K562 (cell line): ENCODE measurements around the gene EEFSEC. TPM values are rescaled to one million over a fixed set of nuclear protein-coding genes. Genes with fewer than 3 reads are reported as not detected.

Experiments
- CBFB ChIP-seq: sonication (generic); formaldehyde crosslinking; IDR thresholded peaks from 2 replicates; pipeline ENCODE4 v1.4.0; 2020; ENCODE audit warnings: mild to moderate bottlenecking, missing genetic modification reagents
- CHAMP1 ChIP-seq: fragments of 450-650 bp; IDR thresholded peaks from 2 replicates; pipeline ENCODE4 v1.6.1; 2016; ENCODE audit warnings: mild to moderate bottlenecking
- E2F1 ChIP-seq: sonication (generic); formaldehyde crosslinking; IDR thresholded peaks from 2 replicates; pipeline ENCODE4 v1.8.1; 2023; ENCODE audit warnings: mild to moderate bottlenecking, missing genetic modification reagents, moderate library complexity
- ELK1 ChIP-seq: sonication (generic); formaldehyde crosslinking; IDR thresholded peaks from 2 replicates; pipeline ENCODE4 v1.8.1; 2022; ENCODE audit warnings: missing genetic modification reagents
- ERF ChIP-seq: fragments of 450-650 bp; formaldehyde crosslinking; IDR thresholded peaks from 2 replicates; pipeline ENCODE4 v1.4.0; 2020; ENCODE audit warnings: mild to moderate bottlenecking, mixed read lengths
- ETS2 ChIP-seq: IDR thresholded peaks from 2 replicates; pipeline ENCODE4 v1.6.1; 2016; ENCODE audit warnings: borderline replicate concordance, missing genetic modification characterization, mild to moderate bottlenecking, moderate library complexity, missing compliant biosample characterization; ENCODE audit not compliant: poor library complexity, severe bottlenecking
- HDAC8 ChIP-seq: fragments of 450-650 bp; IDR thresholded peaks from 2 replicates; pipeline ENCODE4 v1.6.1; 2016; ENCODE audit warnings: mild to moderate bottlenecking, missing genetic modification characterization, moderate library complexity, missing compliant biosample characterization
- HNRNPUL1 ChIP-seq: fragments of 200-400 bp; formaldehyde crosslinking; IDR thresholded peaks from 2 replicates; pipeline ENCODE4 v1.6.1; 2017; ENCODE audit warnings: low read length
- KAT7 ChIP-seq: sonication (generic); formaldehyde crosslinking; IDR thresholded peaks from 2 replicates; pipeline ENCODE4 v1.8.0; 2022; ENCODE audit warnings: missing genetic modification reagents, mild to moderate bottlenecking, borderline replicate concordance
- MBD1 ChIP-seq: fragments of 250-450 bp; sonication (Bioruptor Pico); IDR thresholded peaks from 2 replicates; pipeline ENCODE4 v1.8.0; 2022; ENCODE audit warnings: inconsistent platforms
- NFRKB ChIP-seq: fragments of 450-650 bp; IDR thresholded peaks from 2 replicates; pipeline ENCODE4 v1.6.1; 2016; ENCODE audit warnings: low read depth
- POU5F1 ChIP-seq: fragments of 150-350 bp; IDR thresholded peaks from 2 replicates; pipeline ENCODE4 v1.6.1; 2014; ENCODE audit warnings: borderline replicate concordance, low read length, low read depth, mild to moderate bottlenecking; ENCODE audit not compliant: partially characterized antibody
- RBFOX2 ChIP-seq: fragments of 200-400 bp; formaldehyde crosslinking; IDR thresholded peaks from 2 replicates; pipeline ENCODE4 v1.6.1; 2017; ENCODE audit warnings: low read depth, mild to moderate bottlenecking, low read length, moderate library complexity
- RBM39 ChIP-seq: fragments of 200-400 bp; formaldehyde crosslinking; optimal IDR thresholded peaks from 2 replicates; pipeline ENCODE3; 2018; ENCODE audit warnings: low read depth, low read length
- USF2 ChIP-seq: sonication (generic); formaldehyde crosslinking; IDR thresholded peaks from 2 replicates; pipeline ENCODE4 v1.5.0; 2020; ENCODE audit warnings: missing genetic modification reagents
- ZBTB5 ChIP-seq: fragments of 450-650 bp; IDR thresholded peaks from 2 replicates; pipeline ENCODE4 v1.6.1; 2017; ENCODE audit warnings: antibody characterized with exemption
- ZNF75A ChIP-seq: fragments of 450-650 bp; formaldehyde crosslinking; IDR thresholded peaks from 2 replicates; pipeline ENCODE4 v1.4.0; 2020; ENCODE audit warnings: mild to moderate bottlenecking
- polyA plus RNA-seq, 8 experiments: library from polyadenylated mRNA; depleted of rRNA in 4 of 8; stranded (reverse) in 5 of 8; unstranded in 3 of 8; fragments of >200 nt; fragmentation: Nextera tagmentation in 2 of 8; fragmentation: Illumina TruSeq in 1 of 8; extraction: Ambion mirVana in 2 of 8; extraction: Trizol in 1 of 8; gene quantifications; 2 replicates each; pipeline versions ENCODE4 v1.2.1 to v1.2.3, GENCODE V29; 2011 to 2014; ENCODE audit warnings: inconsistent platforms in 1 of 8, missing spikeins in 1 of 8
- total RNA-seq, 7 experiments: library from RNA; depleted of rRNA in 6 of 7; stranded (reverse); fragments of >200 nt in 6 of 7; fragmentation: Illumina TruSeq in 2 of 7; extraction: Trizol in 2 of 7; gene quantifications; 2 replicates each; pipeline versions ENCODE4 v1.2.1 to v1.2.3, GENCODE V29; 2011 to 2021; ENCODE audit warnings: low replicate concordance in 1 of 7

The EEFSEC gene
- total and polyA plus RNA-seq, 9 of the 15 experiments (the other 6 are each of a cell fraction or from before 2014, with no cell fraction given) = 0.35 to 11.8 (median 7.7) TPM

- TF ChIP-seq ETS2 (no peak), POU5F1 (no peak), ELK1 (no peak), HNRNPUL1 (no peak), CBFB (CRISPR knock-in tag) (no peak), RBM39 (no peak), MBD1 (no peak), NFRKB (peak; percentile 60; the same call in 1 of the 2 replicates), ERF (peak; percentile 68; the same call in 1 of the 2 replicates), CHAMP1 (no peak), KAT7 (CRISPR knock-in tag) (0 out of 2 replicates have a peak, but pooled peaks have one; percentile 7), ZNF75A (no peak), RBFOX2 (peak; percentile 28; the same call in 1 of the 2 replicates), ZBTB5 (no peak), HDAC8 (no peak), USF2 (CRISPR knock-in tag) (no peak), E2F1 (no peak)
Observed at GRCh38 chr3:128412180-128413002, 259.1 kb downstream of the EEFSEC start (continued).
